Tibial nerve (tissue), 4 donors: ENCODE data around the gene INO80E. TPM values are rescaled to one million over a fixed set of nuclear protein-coding genes. Genes with fewer than 3 reads are reported as not detected.

ENCODE experiments used
- DNase-seq, 2 donors: peaks; one replicate each; pipeline ENCODE4 v3.0.0-alpha.2; 2019; ENCODE audit warnings: low spot score in 2 of 2
- H3K27ac ChIP-seq, 4 donors: fragments of 200-600 bp; sonication (generic) in 3 of 4; one replicate each; pipeline ENCODE4 v1.5.1; 2017 to 2019; ENCODE audit warnings: mild to moderate bottlenecking in 1 of 4
- H3K27me3 ChIP-seq, 2 donors: fragments of 200-600 bp; sonication (generic) in 1 of 2; one replicate each; pipeline versions ENCODE4 v1.5.1 to v1.6.0; 2017 to 2019
- H3K36me3 ChIP-seq, 3 donors: fragments of 200-600 bp; sonication (generic); one replicate each; pipeline ENCODE4 v1.5.1; 2018 to 2019
- H3K4me1 ChIP-seq, 4 donors: fragments of 200-600 bp; sonication (generic) in 3 of 4; one replicate each; pipeline ENCODE4 v1.5.1; 2017 to 2019
- H3K4me3 ChIP-seq, 4 donors: fragments of 200-600 bp; sonication (generic) in 3 of 4; one replicate each; pipeline ENCODE4 v1.5.1; 2017 to 2019; ENCODE audit warnings: mild to moderate bottlenecking in 1 of 4, moderate library complexity in 1 of 4
- H3K9me3 ChIP-seq, 4 donors: fragments of 200-600 bp; sonication (generic) in 3 of 4; one replicate each; pipeline ENCODE4 v1.5.1; 2017 to 2019
- EP300 ChIP-seq, 2 donors: sonication (generic); formaldehyde crosslinking; IDR thresholded peaks; one replicate each; pipeline ENCODE4 v1.6.1; 2017; ENCODE audit warnings: antibody characterized with exemption in 2 of 2, mild to moderate bottlenecking in 1 of 2
- POLR2A ChIP-seq, 2 donors: fragments of 450-650 bp; IDR thresholded peaks; one replicate each; pipeline ENCODE4 v1.6.1; 2017; ENCODE audit warnings: antibody characterized with exemption in 2 of 2, mild to moderate bottlenecking in 2 of 2, moderate library complexity in 2 of 2
- WGBS, 2 donors: methylation state at CpG; one replicate each; pipeline ENCODE4 v1.1.5; 2018; 5-methylcytosine and 5-hydroxymethylcytosine counted together
- total RNA-seq, 4 donors: library from RNA; depleted of rRNA; stranded (reverse); fragments of >200 nt; gene quantifications; one replicate each; pipeline ENCODE4 v1.1.0, GENCODE V29; 2016
- TF ChIP-seq, protein P1 (sequence below), 5 experiments: fragments of 200-600 bp in 3 of 5; fragments of 450-650 bp in 2 of 5; sonication (generic) in 3 of 5; IDR thresholded peaks; one replicate each; pipeline ENCODE4 v1.5.1; 2016 to 2019; ENCODE audit warnings: antibody characterized with exemption in 5 of 5, mild to moderate bottlenecking in 3 of 5, moderate library complexity in 2 of 5

INO80E gene
- total RNA-seq, 4 donors from 2014 or later = 36.6 to 60.4 (median 51.6) TPM

DNA sequence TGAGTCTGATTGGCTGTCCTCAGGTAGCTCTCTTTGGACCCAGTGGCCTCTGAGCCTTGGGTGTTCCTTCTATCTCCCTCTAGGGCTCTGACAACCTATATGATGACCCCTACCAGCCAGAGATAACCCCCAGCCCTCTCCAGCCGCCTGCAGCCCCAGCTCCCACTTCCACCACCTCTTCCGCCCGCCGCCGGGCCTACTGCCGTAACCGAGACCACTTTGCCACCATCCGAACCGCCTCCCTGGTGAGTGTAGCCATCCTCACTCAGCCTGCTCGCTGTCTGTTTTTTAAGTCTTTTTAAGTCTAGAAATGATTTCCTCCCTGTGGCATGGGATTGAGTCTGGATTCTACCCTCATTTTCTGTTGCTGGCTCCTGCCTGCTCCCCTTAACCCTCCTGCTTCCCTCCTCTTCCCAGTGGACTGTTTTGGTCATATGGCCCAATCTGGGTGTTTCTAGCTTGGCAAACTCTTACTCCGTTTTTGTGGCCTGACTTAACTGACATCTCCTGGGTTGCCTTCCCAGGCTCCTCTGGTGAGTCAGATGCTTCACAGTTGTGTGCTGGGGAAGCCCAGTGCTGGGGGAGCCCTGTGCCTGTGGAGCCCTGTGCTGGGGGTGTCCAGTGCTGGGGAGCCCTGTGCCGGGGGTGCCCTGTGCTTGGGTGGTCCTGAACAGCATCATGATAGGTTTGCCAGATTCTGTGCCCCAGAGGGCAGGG, 12.5 kb upstream of the INO80E start:
- no peaks in the 10 kb centered on the region for H3K9me3 ChIP-seq
- no peaks in the 10 kb centered on the region for H3K27me3 ChIP-seq
- H3K4me1 ChIP-seq = peaks cover 0 to under 1% (median 0%) of the 10 kb centered on the region in 4 donors
- TF ChIP-seq, protein P1, sequence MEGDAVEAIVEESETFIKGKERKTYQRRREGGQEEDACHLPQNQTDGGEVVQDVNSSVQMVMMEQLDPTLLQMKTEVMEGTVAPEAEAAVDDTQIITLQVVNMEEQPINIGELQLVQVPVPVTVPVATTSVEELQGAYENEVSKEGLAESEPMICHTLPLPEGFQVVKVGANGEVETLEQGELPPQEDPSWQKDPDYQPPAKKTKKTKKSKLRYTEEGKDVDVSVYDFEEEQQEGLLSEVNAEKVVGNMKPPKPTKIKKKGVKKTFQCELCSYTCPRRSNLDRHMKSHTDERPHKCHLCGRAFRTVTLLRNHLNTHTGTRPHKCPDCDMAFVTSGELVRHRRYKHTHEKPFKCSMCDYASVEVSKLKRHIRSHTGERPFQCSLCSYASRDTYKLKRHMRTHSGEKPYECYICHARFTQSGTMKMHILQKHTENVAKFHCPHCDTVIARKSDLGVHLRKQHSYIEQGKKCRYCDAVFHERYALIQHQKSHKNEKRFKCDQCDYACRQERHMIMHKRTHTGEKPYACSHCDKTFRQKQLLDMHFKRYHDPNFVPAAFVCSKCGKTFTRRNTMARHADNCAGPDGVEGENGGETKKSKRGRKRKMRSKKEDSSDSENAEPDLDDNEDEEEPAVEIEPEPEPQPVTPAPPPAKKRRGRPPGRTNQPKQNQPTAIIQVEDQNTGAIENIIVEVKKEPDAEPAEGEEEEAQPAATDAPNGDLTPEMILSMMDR (IDR thresholded peaks at IDR 0.05) = no peak
- no peak for TF ChIP-seq POLR2A (IDR thresholded peaks at IDR 0.05)
- TF ChIP-seq EP300 (IDR thresholded peaks at IDR 0.05) = no peak
- peaks cover 9 to 100% (median 63%) of the 10 kb centered on the region in 3 donors for H3K36me3 ChIP-seq
- no peak overlapping the region for H3K4me3 ChIP-seq
- DNase-seq = no peak
- H3K27ac ChIP-seq = no peak overlapping the region
- WGBS, 2 donors = 85 to 88% methylated on average over 12 of the region's 12 CpGs

DNA sequence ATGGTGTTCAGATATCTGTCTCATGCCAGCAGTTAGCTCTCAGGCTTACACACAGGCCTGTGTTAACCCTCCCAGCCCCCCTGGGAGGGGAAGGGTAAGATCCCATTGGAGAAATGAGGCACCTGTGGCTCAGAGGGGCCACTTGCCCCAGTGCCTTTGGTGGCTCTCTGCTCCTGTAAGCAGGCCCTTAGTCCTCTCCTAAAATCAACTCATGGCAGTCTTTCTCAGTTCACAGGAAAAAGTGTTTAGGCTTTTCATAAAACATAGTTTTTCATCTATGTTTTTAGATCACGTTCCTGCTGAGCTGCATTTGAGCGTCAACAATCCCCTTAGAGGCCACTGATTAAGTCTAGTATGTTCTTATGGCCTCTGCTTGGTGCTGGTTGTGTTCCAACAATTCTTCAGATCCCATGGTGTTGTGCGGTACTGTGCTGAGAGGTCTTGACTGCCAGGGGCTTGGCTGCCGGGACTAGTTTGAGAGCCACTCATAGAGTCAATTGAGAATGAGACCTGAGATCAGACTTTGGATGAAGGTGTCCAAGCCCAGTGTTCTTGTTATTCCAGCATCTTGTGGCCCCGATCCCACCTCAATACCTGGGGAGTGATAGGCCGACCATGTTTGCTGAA, 11.8 kb upstream of the INO80E start:
- Histone ChIP-seq H3K9me3 (no peaks in the 10 kb centered on the region), H3K4me1 (no peaks in the 10 kb centered on the region), H3K27me3 (no peaks in the 10 kb centered on the region), H3K4me3 (no peak overlapping the region), H3K27ac (no peak overlapping the region), H3K36me3 (peaks cover 9 to 100% (median 58%) of the 10 kb centered on the region in 3 donors)
- WGBS, 2 donors = 82 to 92% methylated on average over 6 of the region's 6 CpGs
- no peak for DNase-seq
- no peak for TF ChIP-seq EP300 (IDR thresholded peaks at IDR 0.05)
- TF ChIP-seq, protein P1 (IDR thresholded peaks at IDR 0.05) = no peak
- TF ChIP-seq POLR2A (IDR thresholded peaks at IDR 0.05) = no peak

DNA sequence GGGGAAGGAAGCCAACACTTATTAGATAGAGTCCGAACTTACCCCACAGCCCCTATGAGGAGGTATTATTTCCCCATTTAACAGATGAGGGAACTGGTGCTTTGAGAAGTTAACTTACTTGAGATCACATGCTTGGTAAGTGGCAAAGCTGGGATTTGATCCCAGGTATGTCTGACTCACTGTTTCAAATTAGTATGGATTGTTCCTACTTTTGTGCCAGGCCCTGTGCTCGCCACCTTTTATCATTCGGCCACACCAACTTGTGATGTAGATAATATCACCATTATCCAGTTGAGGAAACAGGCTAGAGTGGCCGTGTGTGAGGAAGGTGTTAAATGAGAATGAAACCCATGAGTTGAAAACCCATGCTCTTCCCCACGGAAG, 11.3 kb upstream of the INO80E start:
- H3K9me3 ChIP-seq = no peaks in the 10 kb centered on the region
- WGBS, 2 donors = 85 to 90% methylated on average over 5 of the region's 5 CpGs
- TF ChIP-seq, protein P1 (IDR thresholded peaks at IDR 0.05) = no peak
- no peak for TF ChIP-seq EP300 (IDR thresholded peaks at IDR 0.05)
- TF ChIP-seq POLR2A (IDR thresholded peaks at IDR 0.05) = no peak
- no peak for DNase-seq
- H3K36me3 ChIP-seq = peaks cover 12 to 100% (median 55%) of the 10 kb centered on the region in 3 donors
- no peak overlapping the region for H3K27ac ChIP-seq
- no peaks in the 10 kb centered on the region for H3K4me1 ChIP-seq
- H3K27me3 ChIP-seq = no peaks in the 10 kb centered on the region
- no peak overlapping the region for H3K4me3 ChIP-seq

DNA sequence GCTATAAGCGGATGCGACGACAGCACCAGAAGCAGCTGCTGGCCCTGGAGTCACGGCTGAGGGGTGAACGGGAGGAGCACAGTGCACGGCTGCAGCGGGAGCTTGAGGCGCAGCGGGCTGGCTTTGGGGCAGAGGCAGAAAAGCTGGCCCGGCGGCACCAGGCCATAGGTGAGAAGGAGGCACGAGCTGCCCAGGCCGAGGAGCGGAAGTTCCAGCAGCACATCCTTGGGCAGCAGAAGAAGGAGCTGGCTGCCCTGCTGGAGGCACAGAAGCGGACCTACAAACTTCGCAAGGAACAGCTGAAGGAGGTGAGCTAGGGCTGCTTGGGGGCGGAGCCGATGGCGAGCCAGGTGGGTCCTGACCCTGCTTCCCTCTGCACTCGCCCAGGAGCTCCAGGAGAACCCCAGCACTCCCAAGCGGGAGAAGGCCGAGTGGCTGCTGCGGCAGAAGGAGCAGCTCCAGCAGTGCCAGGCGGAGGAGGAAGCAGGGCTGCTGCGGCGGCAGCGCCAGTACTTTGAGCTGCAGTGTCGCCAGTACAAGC, 10.7 kb upstream of the INO80E start:
- TF ChIP-seq POLR2A (IDR thresholded peaks at IDR 0.05) (no peak), EP300 (IDR thresholded peaks at IDR 0.05) (no peak)
- TF ChIP-seq, protein P1 (IDR thresholded peaks at IDR 0.05) = no peak
- no peaks in the 10 kb centered on the region for H3K4me1 ChIP-seq
- H3K4me3 ChIP-seq = no peak overlapping the region
- no peak for DNase-seq
- peaks cover 12 to 100% (median 55%) of the 10 kb centered on the region in 3 donors for H3K36me3 ChIP-seq
- H3K27ac ChIP-seq = no peak overlapping the region
- no peaks in the 10 kb centered on the region for H3K27me3 ChIP-seq
- 91 to 95% methylated on average over 28 of the region's 28 CpGs for WGBS, 2 donors
- no peaks in the 10 kb centered on the region for H3K9me3 ChIP-seq

DNA sequence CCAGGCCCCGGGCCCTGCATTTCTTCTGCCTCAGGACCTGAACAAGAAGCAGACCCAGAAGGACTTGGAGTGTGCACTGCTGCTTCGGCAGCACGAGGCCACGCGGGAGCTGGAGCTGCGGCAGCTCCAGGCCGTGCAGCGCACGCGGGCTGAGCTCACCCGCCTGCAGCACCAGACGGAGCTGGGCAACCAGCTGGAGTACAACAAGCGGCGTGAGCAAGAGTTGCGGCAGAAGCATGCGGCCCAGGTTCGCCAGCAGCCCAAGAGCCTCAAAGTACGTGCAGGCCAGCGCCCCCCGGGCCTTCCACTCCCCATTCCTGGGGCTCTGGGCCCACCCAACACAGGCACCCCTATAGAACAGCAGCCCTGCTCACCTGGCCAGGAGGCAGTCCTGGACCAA, 9.8 kb upstream of the INO80E start:
- DNase-seq = no peak
- Histone ChIP-seq H3K27me3 (no peaks in the 10 kb centered on the region), H3K27ac (no peak overlapping the region), H3K4me3 (no peak overlapping the region), H3K36me3 (peaks cover 12 to 100% (median 63%) of the 10 kb centered on the region in 3 donors), H3K4me1 (no peaks in the 10 kb centered on the region), H3K9me3 (no peaks in the 10 kb centered on the region)
- WGBS, 2 donors = 89 to 92% methylated on average over 16 to 20 of the region's 20 CpGs
- TF ChIP-seq, protein P1 (IDR thresholded peaks at IDR 0.05) = no peak
- no peak for TF ChIP-seq EP300 (IDR thresholded peaks at IDR 0.05)
- TF ChIP-seq POLR2A (IDR thresholded peaks at IDR 0.05) = no peak
